GM19452 (cell line): ENCODE data around the gene PFKFB3.

Source experiments
- ATAC-seq: cut with Tn5 transposase; IDR thresholded peaks from one replicate; pipeline ENCODE4 v1.9.1; 2021; ENCODE audit not compliant: unreplicated experiment

PFKFB3 gene

GRCh38 chr10:6297951-6298381, 95.2 kb downstream of the PFKFB3 start:
- no peak for ATAC-seq

- ATAC-seq: no peak
Observed at GRCh38 chr10:6298428-6298827, 95.7 kb downstream of the PFKFB3 start.

GRCh38 chr10:6299234-6299633, 96.5 kb downstream of the PFKFB3 start:
- ATAC-seq: no peak

GRCh38 chr10:6299743-6300105, 97.0 kb downstream of the PFKFB3 start:
- no peak for ATAC-seq

- ATAC-seq: peak; percentile 93
Observed at GRCh38 chr10:6300106-6300783, 97.5 kb downstream of the PFKFB3 start.

- no peak for ATAC-seq
Observed at GRCh38 chr10:6300784-6301460, 98.2 kb downstream of the PFKFB3 start.

- ATAC-seq: no peak
Observed at GRCh38 chr10:6301488-6302075, 98.8 kb downstream of the PFKFB3 start.
